Stimulated activated memory B cell treated with anti-CD40 and anti-IgM and Interleukin-4, amounts not matched to agents 10 μg/mL and 1 μg/mL and 100 μg/mL, for 72 hours (primary cell): ENCODE data around the gene NLRP4.
A peak's percentile ranks its signal among the peaks of the same experiment; 100 is the strongest.

Source experiments
- ATAC-seq: fragments of 150-1000 bp; cut with Tn5 transposase; 2 replicates; pipeline ENCODE4 v1.10.0; 2021
- H3K27ac Mint-ChIP-seq: one replicate; pipeline ENCODE4 v1.8.0; 2022; ENCODE audit warnings: mild to moderate bottlenecking, mixed read lengths
- H3K27me3 Mint-ChIP-seq: one replicate; pipeline ENCODE4 v1.8.0; 2022; ENCODE audit warnings: mixed read lengths
- H3K36me3 Mint-ChIP-seq: one replicate; pipeline ENCODE4 v1.8.0; 2022; ENCODE audit warnings: mixed read lengths
- H3K4me1 Mint-ChIP-seq: one replicate; pipeline ENCODE4 v1.8.0; 2022; ENCODE audit warnings: mixed read lengths
- H3K4me3 Mint-ChIP-seq: one replicate; pipeline ENCODE4 v1.8.0; 2022; ENCODE audit warnings: mild to moderate bottlenecking, moderate library complexity, mixed read lengths
- H3K9me3 Mint-ChIP-seq: one replicate; pipeline ENCODE4 v1.8.0; 2022; ENCODE audit warnings: mixed read lengths

NLRP4 gene

GRCh38 chr19:55857149-55857548 lies 20.8 kb downstream of the NLRP4 start:
- Mint-ChIP-seq H3K4me1 (peaks cover 27% of the 10 kb centered on the region), H3K27ac (peak overlapping the region; percentile 59), H3K4me3 (no peak overlapping the region), H3K36me3 (no peaks in the 10 kb centered on the region), H3K9me3 (peaks cover 7% of the 10 kb centered on the region), H3K27me3 (no peaks in the 10 kb centered on the region)
- ATAC-seq = peak; percentile 79

GRCh38 chr19:55857974-55858373 lies 21.6 kb downstream of the NLRP4 start:
- Mint-ChIP-seq H3K9me3 (peaks cover 7% of the 10 kb centered on the region), H3K27me3 (no peaks in the 10 kb centered on the region), H3K36me3 (no peaks in the 10 kb centered on the region), H3K27ac (peak overlapping the region; percentile 59), H3K4me1 (peaks cover 27% of the 10 kb centered on the region), H3K4me3 (no peak overlapping the region)
- ATAC-seq = no peak

GRCh38 chr19:55858401-55858800 lies 22.1 kb downstream of the NLRP4 start:
- no peaks in the 10 kb centered on the region for H3K27me3 Mint-ChIP-seq
- H3K4me1 Mint-ChIP-seq = peaks cover 27% of the 10 kb centered on the region
- peaks cover 7% of the 10 kb centered on the region for H3K9me3 Mint-ChIP-seq
- ATAC-seq = no peak
- H3K4me3 Mint-ChIP-seq = no peak overlapping the region
- H3K36me3 Mint-ChIP-seq = no peaks in the 10 kb centered on the region
- H3K27ac Mint-ChIP-seq = no peak overlapping the region

- H3K36me3 Mint-ChIP-seq = no peaks in the 10 kb centered on the region
- H3K27ac Mint-ChIP-seq = no peak overlapping the region
Observed at GRCh38 chr19:55858969-55859368, 22.6 kb downstream of the NLRP4 start.

DNA sequence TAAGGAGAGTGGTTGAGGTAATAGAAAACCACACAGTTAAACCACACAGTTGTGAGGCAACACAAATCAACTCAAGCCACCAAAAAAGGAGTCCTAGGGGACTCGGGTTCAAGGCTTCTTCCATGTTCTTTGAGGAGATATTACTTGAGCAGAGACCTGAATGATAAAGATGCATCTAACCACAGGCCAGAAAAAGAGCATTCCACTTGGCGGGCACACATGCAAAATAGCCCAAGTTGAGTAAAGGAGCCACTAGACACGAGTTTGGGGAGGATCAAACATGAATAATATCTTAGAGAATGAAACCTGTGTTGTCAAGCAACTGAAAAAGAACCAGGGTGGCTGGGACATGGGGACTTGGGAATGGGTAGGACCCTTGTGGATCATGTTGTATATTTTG lies 30.2 kb downstream of the NLRP4 start:
- Mint-ChIP-seq H3K27ac (no peak overlapping the region), H3K27me3 (peaks cover 30% of the 10 kb centered on the region), H3K4me3 (no peak overlapping the region), H3K4me1 (no peaks in the 10 kb centered on the region), H3K36me3 (no peaks in the 10 kb centered on the region), H3K9me3 (peaks cover 3% of the 10 kb centered on the region)
- no peak for ATAC-seq

More at GRCh38 chr19:55858969-55859368, 22.6 kb downstream of the NLRP4 start:
- peaks cover 27% of the 10 kb centered on the region for H3K4me1 Mint-ChIP-seq
- H3K27me3 Mint-ChIP-seq = no peaks in the 10 kb centered on the region
- no peak overlapping the region for H3K4me3 Mint-ChIP-seq
- peaks cover 3% of the 10 kb centered on the region for H3K9me3 Mint-ChIP-seq
- no peak for ATAC-seq

DNA sequence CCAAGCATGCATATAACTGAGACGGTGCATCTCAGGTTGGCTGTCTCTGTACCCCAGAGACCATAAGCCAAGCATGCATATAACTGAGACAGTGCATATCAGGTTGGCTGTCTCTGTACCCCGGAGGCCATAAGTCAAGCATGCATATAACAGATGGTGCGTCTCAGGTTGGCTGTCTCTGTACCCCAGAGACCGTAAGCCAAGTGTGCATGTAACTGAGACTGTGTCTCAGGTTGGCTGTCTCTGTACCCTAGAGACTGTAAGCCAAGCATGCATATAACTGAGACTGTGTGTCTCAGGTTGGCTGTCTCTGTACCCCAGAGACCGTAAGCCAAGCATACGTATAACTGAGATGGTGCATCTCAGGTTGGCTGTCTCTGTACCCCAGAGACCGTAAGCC lies 30.8 kb downstream of the NLRP4 start:
- no peaks in the 10 kb centered on the region for H3K4me1 Mint-ChIP-seq
- peaks cover 3% of the 10 kb centered on the region for H3K9me3 Mint-ChIP-seq
- peaks cover 30% of the 10 kb centered on the region for H3K27me3 Mint-ChIP-seq
- no peak overlapping the region for H3K4me3 Mint-ChIP-seq
- H3K27ac Mint-ChIP-seq = no peak overlapping the region
- no peak for ATAC-seq
- H3K36me3 Mint-ChIP-seq = no peaks in the 10 kb centered on the region

GRCh38 chr19:55870736-55871135 lies 34.4 kb downstream of the NLRP4 start:
- peaks cover 7% of the 10 kb centered on the region for H3K36me3 Mint-ChIP-seq
- H3K4me1 Mint-ChIP-seq = no peaks in the 10 kb centered on the region
- no peak overlapping the region for H3K4me3 Mint-ChIP-seq

GRCh38 chr19:55877211-55877610 lies 40.9 kb downstream of the NLRP4 start:
- Mint-ChIP-seq H3K4me1 (no peaks in the 10 kb centered on the region), H3K27ac (no peak overlapping the region), H3K9me3 (peaks cover 21% of the 10 kb centered on the region), H3K27me3 (no peaks in the 10 kb centered on the region), H3K36me3 (peaks cover 7% of the 10 kb centered on the region), H3K4me3 (no peak overlapping the region)
- ATAC-seq = no peak

More at GRCh38 chr19:55870736-55871135, 34.4 kb downstream of the NLRP4 start:
- Mint-ChIP-seq H3K27ac (no peak overlapping the region), H3K9me3 (peaks cover 13% of the 10 kb centered on the region), H3K27me3 (peaks cover 27% of the 10 kb centered on the region)
- ATAC-seq = no peak

DNA sequence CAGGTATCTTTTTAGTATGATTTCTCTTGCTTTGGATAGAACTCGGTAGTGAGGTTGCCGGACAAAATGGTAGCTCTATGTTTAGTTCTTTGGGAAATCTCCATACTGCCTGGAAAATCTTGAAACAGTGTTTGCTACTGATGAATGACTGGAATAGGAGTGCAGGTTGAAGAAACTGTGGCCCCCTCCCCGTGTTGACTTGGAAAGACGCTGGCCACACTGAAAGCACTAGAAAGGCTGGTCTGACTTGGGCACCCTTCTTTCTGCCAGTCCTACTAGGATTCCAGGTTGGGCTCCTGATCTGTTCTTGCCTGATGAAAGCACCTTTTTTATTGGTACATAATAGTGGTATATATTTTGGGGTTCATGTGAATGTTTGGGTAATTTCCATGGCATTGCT lies 46.3 kb downstream of the NLRP4 start:
- no peak for ATAC-seq
- Mint-ChIP-seq H3K27ac (no peak overlapping the region), H3K4me1 (no peaks in the 10 kb centered on the region), H3K9me3 (peaks cover 11% of the 10 kb centered on the region), H3K27me3 (peaks cover 14% of the 10 kb centered on the region), H3K36me3 (no peaks in the 10 kb centered on the region), H3K4me3 (no peak overlapping the region)

DNA sequence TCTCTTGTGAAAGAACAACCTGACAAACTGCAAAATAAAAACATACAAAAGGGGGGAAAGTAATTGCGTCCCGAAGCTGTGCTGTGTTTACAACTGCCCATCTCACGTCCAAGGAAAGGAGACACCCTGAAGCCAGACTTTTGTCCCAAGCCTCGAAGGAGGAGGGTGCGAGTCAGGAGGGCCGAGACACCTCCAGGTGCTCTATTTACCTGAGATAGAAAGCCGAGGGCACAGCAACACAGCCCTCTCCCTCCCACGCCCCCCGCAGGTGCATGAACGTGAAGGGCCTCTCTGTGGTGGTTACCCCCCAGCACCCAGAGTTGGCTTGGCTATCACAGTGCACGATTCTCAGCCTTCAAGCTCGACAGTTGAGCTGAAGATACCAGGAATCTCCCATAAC lies 62.6 kb downstream of the NLRP4 start:
- Mint-ChIP-seq H3K36me3 (no peaks in the 10 kb centered on the region), H3K4me3 (no peak overlapping the region), H3K27me3 (peaks cover 8% of the 10 kb centered on the region), H3K27ac (no peak overlapping the region), H3K9me3 (peaks cover 16% of the 10 kb centered on the region), H3K4me1 (no peaks in the 10 kb centered on the region)
- ATAC-seq = no peak

DNA sequence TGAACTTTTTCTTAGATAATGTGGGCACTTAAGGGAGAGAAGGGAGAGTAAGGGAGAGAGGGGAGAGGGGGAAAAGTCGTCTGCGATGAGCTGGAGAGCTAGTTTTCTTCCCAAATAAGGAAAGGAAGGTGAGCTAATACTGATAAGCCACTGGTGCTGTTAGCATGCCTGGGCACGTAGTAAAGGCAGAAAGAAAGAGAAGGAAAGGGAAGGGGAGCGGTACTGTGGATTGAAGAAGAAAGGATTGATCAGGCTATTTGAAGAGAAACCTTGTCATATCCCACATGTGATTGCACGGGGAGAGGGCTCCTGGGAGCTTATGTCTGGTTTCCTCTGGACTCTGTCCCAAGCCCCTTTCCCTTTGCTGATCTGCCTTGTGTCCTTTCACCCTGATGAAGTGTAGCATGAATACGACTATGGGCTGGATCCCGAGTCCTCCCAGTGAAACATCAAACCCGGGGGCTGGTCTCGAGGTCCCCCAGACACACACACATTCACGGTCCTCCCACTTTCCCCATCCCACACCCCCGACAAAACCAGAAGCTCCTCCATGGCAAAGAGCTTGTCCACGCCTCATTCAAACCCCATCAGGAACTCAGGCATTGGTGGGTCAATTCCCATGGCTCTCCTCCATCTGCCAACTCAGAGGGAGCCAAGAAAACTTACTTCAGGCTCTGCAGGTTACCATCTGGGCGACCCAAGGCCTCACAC lies 65.2 kb downstream of the NLRP4 start:
- ATAC-seq = no peak
- Mint-ChIP-seq H3K4me1 (no peaks in the 10 kb centered on the region), H3K27ac (no peak overlapping the region), H3K4me3 (no peak overlapping the region), H3K36me3 (no peaks in the 10 kb centered on the region), H3K27me3 (peaks cover 16% of the 10 kb centered on the region), H3K9me3 (peaks cover 13% of the 10 kb centered on the region)

DNA sequence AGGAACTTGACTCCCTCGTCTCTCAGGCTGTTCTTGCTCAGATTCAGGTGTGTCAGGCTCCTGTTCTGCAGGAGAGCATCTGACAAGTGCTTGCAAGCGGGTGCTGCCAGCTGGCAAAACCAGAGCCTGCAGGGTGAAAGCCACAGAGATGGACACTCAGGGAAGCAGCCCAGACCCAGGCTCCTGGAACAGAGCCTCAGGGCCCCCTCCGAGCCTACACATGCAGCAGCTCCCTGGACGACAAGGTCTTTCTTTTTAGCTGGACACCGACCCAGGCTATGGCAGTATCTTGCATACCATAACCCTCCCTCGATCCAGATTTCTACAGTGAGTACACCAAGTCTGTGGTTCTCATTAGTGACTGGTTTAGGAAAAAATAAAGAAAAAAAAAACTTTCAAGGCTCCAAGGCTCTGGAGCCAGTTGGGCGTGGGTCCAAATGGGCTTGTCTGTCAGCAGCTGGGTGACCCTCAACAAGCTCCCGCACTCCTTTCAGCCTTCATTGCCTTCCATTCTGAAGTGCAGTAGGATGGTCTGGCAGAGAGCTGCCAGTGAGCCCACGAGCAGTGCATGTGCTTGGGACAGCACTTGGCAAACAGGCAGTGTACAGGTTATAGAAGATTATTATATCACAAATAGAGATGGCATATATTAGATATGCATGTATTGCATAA lies 65.9 kb downstream of the NLRP4 start:
- Mint-ChIP-seq H3K27me3 (peaks cover 16% of the 10 kb centered on the region), H3K9me3 (peaks cover 10% of the 10 kb centered on the region), H3K36me3 (no peaks in the 10 kb centered on the region), H3K4me3 (no peak overlapping the region), H3K4me1 (no peaks in the 10 kb centered on the region), H3K27ac (no peak overlapping the region)
- peak; percentile 8 for ATAC-seq

DNA sequence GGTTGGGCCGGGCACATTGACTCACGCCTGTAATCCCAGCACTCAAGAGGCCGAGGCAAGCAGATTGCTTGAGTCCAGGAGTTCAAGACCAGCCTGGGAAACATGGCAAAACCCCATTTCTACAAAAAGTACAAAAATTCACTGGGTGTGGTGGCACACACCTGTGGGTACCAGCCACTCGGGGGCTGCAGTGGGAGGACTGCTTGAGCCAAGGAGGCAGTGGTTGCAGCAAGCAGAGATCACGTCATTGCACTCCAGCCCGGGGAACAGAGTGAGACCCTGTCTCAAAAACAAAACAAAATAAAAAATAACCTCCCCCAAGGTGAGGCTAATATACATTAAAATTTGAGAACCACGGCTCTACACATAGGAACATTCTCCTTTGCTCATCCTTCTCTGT lies 70.9 kb downstream of the NLRP4 start:
- no peak overlapping the region for H3K4me3 Mint-ChIP-seq
- ATAC-seq = no peak
- no peak overlapping the region for H3K27ac Mint-ChIP-seq
- peaks cover 42% of the 10 kb centered on the region for H3K27me3 Mint-ChIP-seq
- H3K9me3 Mint-ChIP-seq = peaks cover 9% of the 10 kb centered on the region
- no peaks in the 10 kb centered on the region for H3K4me1 Mint-ChIP-seq
- H3K36me3 Mint-ChIP-seq = no peaks in the 10 kb centered on the region

DNA sequence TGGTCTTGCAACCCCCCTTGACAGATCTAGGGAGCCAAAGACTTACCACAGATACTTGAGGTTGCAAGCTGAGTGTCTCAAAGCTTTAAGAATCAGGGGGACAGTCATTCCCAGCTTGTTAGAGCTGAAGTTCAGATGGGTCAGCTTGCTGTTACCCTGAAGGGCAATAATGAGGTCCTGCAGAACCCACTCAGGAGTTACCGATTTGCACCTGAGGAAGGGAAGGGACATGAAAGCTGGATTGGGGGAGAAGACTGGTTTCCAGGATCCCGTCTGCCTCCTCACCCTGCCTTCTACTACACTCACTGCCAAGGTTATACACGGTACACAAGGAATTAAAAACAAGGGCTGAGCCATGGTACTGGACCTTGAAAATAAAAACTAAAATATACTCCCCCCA lies 71.4 kb downstream of the NLRP4 start:
- no peak for ATAC-seq

GRCh38 chr19:55909801-55910200 lies 73.5 kb downstream of the NLRP4 start:
- no peak for ATAC-seq
- H3K36me3 Mint-ChIP-seq = no peaks in the 10 kb centered on the region
- H3K4me3 Mint-ChIP-seq = no peak overlapping the region
- H3K4me1 Mint-ChIP-seq = no peaks in the 10 kb centered on the region
- H3K27me3 Mint-ChIP-seq = peaks cover 30% of the 10 kb centered on the region
- H3K9me3 Mint-ChIP-seq = peaks cover 4% of the 10 kb centered on the region
- no peak overlapping the region for H3K27ac Mint-ChIP-seq

More for the DNA sequence above, 71.4 kb downstream of the NLRP4 start:
- H3K27me3 Mint-ChIP-seq = peaks cover 42% of the 10 kb centered on the region
- no peaks in the 10 kb centered on the region for H3K36me3 Mint-ChIP-seq
- H3K27ac Mint-ChIP-seq = no peak overlapping the region
- no peak overlapping the region for H3K4me3 Mint-ChIP-seq
- no peaks in the 10 kb centered on the region for H3K4me1 Mint-ChIP-seq
- peaks cover 9% of the 10 kb centered on the region for H3K9me3 Mint-ChIP-seq

- Mint-ChIP-seq H3K27me3 (peaks cover 42% of the 10 kb centered on the region), H3K9me3 (peaks cover 13% of the 10 kb centered on the region), H3K4me1 (no peaks in the 10 kb centered on the region), H3K4me3 (no peak overlapping the region), H3K27ac (no peak overlapping the region), H3K36me3 (no peaks in the 10 kb centered on the region)
- ATAC-seq = no peak
Observed at GRCh38 chr19:55912916-55913315, 76.6 kb downstream of the NLRP4 start.
